ENCODE measurements around the gene APLN.

The APLN gene

GRCh38 chrX:129661369-129661768, 6.6 kb upstream of the APLN start:
- no peak overlapping the region for H3K9ac ChIP-seq (ENCODE audit: low read depth, low read length)
- no peaks in the 10 kb centered on the region for H3K36me3 ChIP-seq (ENCODE audit: insufficient read depth, low read length)
- H3K4me1 ChIP-seq (ENCODE audit: insufficient read depth, low read length): peaks cover 16% of the 10 kb centered on the region; the same call in 1 of the 2 replicates
- no peaks in the 10 kb centered on the region for H3K9me3 ChIP-seq (ENCODE audit: insufficient read depth, low read depth, low read length)
- H3K27ac ChIP-seq (ENCODE audit: low read depth, low read length): no peak overlapping the region
- no CpG with 5 or more reads among the region's 1 CpG for WGBS
- no peak overlapping the region for H3K4me3 ChIP-seq (ENCODE audit: low read length)
- peaks cover under 1% of the 10 kb centered on the region; the same call in 1 of the 2 replicates for H3K27me3 ChIP-seq (ENCODE audit: insufficient read depth, low read length)

GRCh38 chrX:129659861-129660260, 5.1 kb upstream of the APLN start:
- 97% methylated on average over 5 of the region's 5 CpGs for WGBS
- Histone ChIP-seq H3K9ac (ENCODE audit: low read depth, low read length) (no peak overlapping the region), H3K27ac (ENCODE audit: low read depth, low read length) (no peak overlapping the region), H3K36me3 (ENCODE audit: insufficient read depth, low read length) (no peaks in the 10 kb centered on the region), H3K4me1 (ENCODE audit: insufficient read depth, low read length) (peaks cover 10% of the 10 kb centered on the region), H3K9me3 (ENCODE audit: insufficient read depth, low read depth, low read length) (no peaks in the 10 kb centered on the region), H3K27me3 (ENCODE audit: insufficient read depth, low read length) (peaks cover 16% of the 10 kb centered on the region), H3K4me3 (ENCODE audit: low read length) (no peak overlapping the region)

GRCh38 chrX:129659141-129659540, 4.4 kb upstream of the APLN start:
- Histone ChIP-seq H3K9me3 (ENCODE audit: insufficient read depth, low read depth, low read length) (no peaks in the 10 kb centered on the region), H3K27me3 (ENCODE audit: insufficient read depth, low read length) (peaks cover 23% of the 10 kb centered on the region), H3K4me1 (ENCODE audit: insufficient read depth, low read length) (peaks cover 10% of the 10 kb centered on the region), H3K36me3 (ENCODE audit: insufficient read depth, low read length) (no peaks in the 10 kb centered on the region), H3K4me3 (ENCODE audit: low read length) (no peak overlapping the region), H3K27ac (ENCODE audit: low read depth, low read length) (no peak overlapping the region), H3K9ac (ENCODE audit: low read depth, low read length) (no peak overlapping the region)
- WGBS: 92% methylated on average over 2 of the region's 2 CpGs

GRCh38 chrX:129658429-129658828, 3.7 kb upstream of the APLN start:
- no peaks in the 10 kb centered on the region for H3K9me3 ChIP-seq (ENCODE audit: insufficient read depth, low read depth, low read length)
- no peak overlapping the region for H3K4me3 ChIP-seq (ENCODE audit: low read length)
- no peak overlapping the region for H3K27ac ChIP-seq (ENCODE audit: low read depth, low read length)
- no peaks in the 10 kb centered on the region for H3K36me3 ChIP-seq (ENCODE audit: insufficient read depth, low read length)
- H3K4me1 ChIP-seq (ENCODE audit: insufficient read depth, low read length): peaks cover 10% of the 10 kb centered on the region
- peaks cover 30% of the 10 kb centered on the region for H3K27me3 ChIP-seq (ENCODE audit: insufficient read depth, low read length)
- 99% methylated on average over 5 of the region's 5 CpGs for WGBS
- H3K9ac ChIP-seq (ENCODE audit: low read depth, low read length): no peak overlapping the region

- Histone ChIP-seq H3K9ac (ENCODE audit: low read depth, low read length) (no peak overlapping the region), H3K4me1 (ENCODE audit: insufficient read depth, low read length) (peaks cover 6% of the 10 kb centered on the region), H3K9me3 (ENCODE audit: insufficient read depth, low read depth, low read length) (no peaks in the 10 kb centered on the region), H3K27ac (ENCODE audit: low read depth, low read length) (no peak overlapping the region), H3K27me3 (ENCODE audit: insufficient read depth, low read length) (peaks cover 58% of the 10 kb centered on the region), H3K36me3 (ENCODE audit: insufficient read depth, low read length) (no peaks in the 10 kb centered on the region), H3K4me3 (ENCODE audit: low read length) (peak overlapping the region; percentile 56; the same call in 1 of the 2 replicates)
- 36% methylated on average over 10 of the region's 11 CpGs for WGBS
Observed at GRCh38 chrX:129655547-129656249, 942 bp upstream of the APLN start.

- WGBS: 4% methylated on average over 57 of the region's 57 CpGs
- peaks cover 72% of the 10 kb centered on the region for H3K27me3 ChIP-seq (ENCODE audit: insufficient read depth, low read length)
- 0 out of 2 replicates have a peak overlapping the region, but pooled peaks have one; percentile 26 for H3K9ac ChIP-seq (ENCODE audit: low read depth, low read length)
- no peaks in the 10 kb centered on the region for H3K9me3 ChIP-seq (ENCODE audit: insufficient read depth, low read depth, low read length)
- no peaks in the 10 kb centered on the region for H3K36me3 ChIP-seq (ENCODE audit: insufficient read depth, low read length)
- H3K4me3 ChIP-seq (ENCODE audit: low read length): peak overlapping the region; percentile 56
- H3K27ac ChIP-seq (ENCODE audit: low read depth, low read length): no peak overlapping the region
- peaks cover 6% of the 10 kb centered on the region for H3K4me1 ChIP-seq (ENCODE audit: insufficient read depth, low read length)
Observed at GRCh38 chrX:129653971-129654651, 645 bp downstream of the APLN start.

GRCh38 chrX:129653181-129653970, 1.4 kb downstream of the APLN start:
- Histone ChIP-seq H3K4me1 (ENCODE audit: insufficient read depth, low read length) (peaks cover 6% of the 10 kb centered on the region), H3K4me3 (ENCODE audit: low read length) (peak overlapping the region; percentile 56), H3K9me3 (ENCODE audit: insufficient read depth, low read depth, low read length) (no peaks in the 10 kb centered on the region), H3K27ac (ENCODE audit: low read depth, low read length) (no peak overlapping the region), H3K36me3 (ENCODE audit: insufficient read depth, low read length) (no peaks in the 10 kb centered on the region), H3K27me3 (ENCODE audit: insufficient read depth, low read length) (peaks cover 79% of the 10 kb centered on the region), H3K9ac (ENCODE audit: low read depth, low read length) (no peak overlapping the region)
- WGBS: 58% methylated on average over 10 of the region's 10 CpGs

GRCh38 chrX:129652565-129653169, 2.1 kb downstream of the APLN start:
- H3K9ac ChIP-seq (ENCODE audit: low read depth, low read length): no peak overlapping the region
- WGBS: 92% methylated on average over 8 of the region's 8 CpGs
- no peak overlapping the region for H3K4me3 ChIP-seq (ENCODE audit: low read length)
- no peak overlapping the region for H3K27ac ChIP-seq (ENCODE audit: low read depth, low read length)
- H3K36me3 ChIP-seq (ENCODE audit: insufficient read depth, low read length): no peaks in the 10 kb centered on the region
- H3K9me3 ChIP-seq (ENCODE audit: insufficient read depth, low read depth, low read length): no peaks in the 10 kb centered on the region
- H3K27me3 ChIP-seq (ENCODE audit: insufficient read depth, low read length): peaks cover 80% of the 10 kb centered on the region
- peaks cover 6% of the 10 kb centered on the region for H3K4me1 ChIP-seq (ENCODE audit: insufficient read depth, low read length)

GRCh38 chrX:129651756-129652564, 2.8 kb downstream of the APLN start:
- Histone ChIP-seq H3K9me3 (ENCODE audit: insufficient read depth, low read depth, low read length) (no peaks in the 10 kb centered on the region), H3K27ac (ENCODE audit: low read depth, low read length) (no peak overlapping the region), H3K36me3 (ENCODE audit: insufficient read depth, low read length) (no peaks in the 10 kb centered on the region), H3K9ac (ENCODE audit: low read depth, low read length) (no peak overlapping the region), H3K4me3 (ENCODE audit: low read length) (no peak overlapping the region), H3K4me1 (ENCODE audit: insufficient read depth, low read length) (peaks cover 6% of the 10 kb centered on the region), H3K27me3 (ENCODE audit: insufficient read depth, low read length) (peaks cover 80% of the 10 kb centered on the region)
- 87% methylated on average over 13 of the region's 14 CpGs for WGBS

GRCh38 chrX:129650821-129651510, 3.8 kb downstream of the APLN start:
- H3K9me3 ChIP-seq (ENCODE audit: insufficient read depth, low read depth, low read length): no peaks in the 10 kb centered on the region
- H3K27ac ChIP-seq (ENCODE audit: low read depth, low read length): no peak overlapping the region
- no peak overlapping the region for H3K4me3 ChIP-seq (ENCODE audit: low read length)
- WGBS: 85% methylated on average over 7 of the region's 7 CpGs
- no peak overlapping the region for H3K9ac ChIP-seq (ENCODE audit: low read depth, low read length)
- H3K27me3 ChIP-seq (ENCODE audit: insufficient read depth, low read length): peaks cover 75% of the 10 kb centered on the region
- H3K4me1 ChIP-seq (ENCODE audit: insufficient read depth, low read length): peaks cover 6% of the 10 kb centered on the region
- no peaks in the 10 kb centered on the region for H3K36me3 ChIP-seq (ENCODE audit: insufficient read depth, low read length)
